ENCODE results near the gene DNASE1L1. TPM values are rescaled to one million over a fixed set of nuclear protein-coding genes. Genes with fewer than 3 reads are reported as not detected.
"Not testable (repeated sequence)": the region's sequence is repeated elsewhere in the genome, so short reads cannot be mapped to it uniquely, and the experiment has no call there.

DNASE1L1 gene
- total and polyA plus RNA-seq, 2 experiments from 2014 or later: 22.6 to 36.1 TPM

GRCh38 chrX:154396973-154397887 lies 11.8 kb downstream of the DNASE1L1 start:
- Histone ChIP-seq H3K36me3 (replicated peaks; ENCODE audit: insufficient read depth, low read depth) (peaks cover 3% of the 10 kb centered on the region), H3K4me3 (peak overlapping the region; percentile 23), H3K27me3 (no peaks in the 10 kb centered on the region), H3K79me2 (peaks cover 16% of the 10 kb centered on the region), H3K4me1 (ENCODE audit: insufficient read depth) (peaks cover 4% of the 10 kb centered on the region), H3K27ac (peak overlapping the region; percentile 99), H3K9me3 (ENCODE audit: low read depth) (no peaks in the 10 kb centered on the region), H4K20me1 (ENCODE audit: insufficient read depth, poor library complexity, severe bottlenecking) (peaks cover 24% of the 10 kb centered on the region), H3K9me2 (replicated peaks; ENCODE audit: insufficient read depth) (no peaks in the 10 kb centered on the region), H3K4me2 (peak overlapping the region; percentile 76), H2AFZ (peak overlapping the region; percentile 56)
- 42% methylated on average over 40 of the region's 53 CpGs for WGBS (ENCODE audit: low lambda C conversion rate, missing lambda C conversion rate)
- peak; percentile 79 for DNase-seq (ENCODE audit: low spot score)
- TF ChIP-seq EZH2 (IDR thresholded peaks at IDR 0.05; ENCODE audit: borderline replicate concordance) (no peak), CTCF (IDR thresholded peaks at IDR 0.05; ENCODE audit: poor library complexity) (no peak), EZH2phosphoT487 (IDR thresholded peaks at IDR 0.05; ENCODE audit: low read depth, severe bottlenecking, unreplicated experiment) (no peak)

- H4K20me1 ChIP-seq (ENCODE audit: insufficient read depth, poor library complexity, severe bottlenecking): peaks cover 22% of the 10 kb centered on the region
- not testable (repeated sequence) for H3K27me3 ChIP-seq; H3K4me3 ChIP-seq; H3K36me3 ChIP-seq (replicated peaks; ENCODE audit: insufficient read depth, low read depth); H3K9me3 ChIP-seq (ENCODE audit: low read depth); H3K9me2 ChIP-seq (replicated peaks; ENCODE audit: insufficient read depth); H2AFZ ChIP-seq; DNase-seq (ENCODE audit: low spot score); H3K4me1 ChIP-seq (ENCODE audit: insufficient read depth)
- H3K27ac ChIP-seq: peak overlapping the region; percentile 99
- peaks cover 16% of the 10 kb centered on the region for H3K79me2 ChIP-seq
- H3K4me2 ChIP-seq: peak overlapping the region; percentile 76
- 94% methylated on average over 17 of the region's 17 CpGs for WGBS (ENCODE audit: low lambda C conversion rate, missing lambda C conversion rate)
Measured at GRCh38 chrX:154396363-154396762, 12.7 kb downstream of the DNASE1L1 start.

- H3K4me3 ChIP-seq; H3K9me3 ChIP-seq (ENCODE audit: low read depth): not testable (repeated sequence)
- WGBS (ENCODE audit: low lambda C conversion rate, missing lambda C conversion rate): 39% methylated on average over 16 of the region's 121 CpGs
Measured at GRCh38 chrX:154389812-154390747, 19.0 kb downstream of the DNASE1L1 start.

GRCh38 chrX:154388649-154389048 lies 20.4 kb downstream of the DNASE1L1 start:
- H4K20me1 ChIP-seq (ENCODE audit: insufficient read depth, poor library complexity, severe bottlenecking); H3K79me2 ChIP-seq; H3K36me3 ChIP-seq (replicated peaks; ENCODE audit: insufficient read depth, low read depth); H3K4me1 ChIP-seq (ENCODE audit: insufficient read depth); DNase-seq (ENCODE audit: low spot score); H3K4me3 ChIP-seq; H3K4me2 ChIP-seq; H2AFZ ChIP-seq; H3K9me3 ChIP-seq (ENCODE audit: low read depth); H3K9me2 ChIP-seq (replicated peaks; ENCODE audit: insufficient read depth); H3K27me3 ChIP-seq; H3K27ac ChIP-seq: not testable (repeated sequence)
- no CpG with 5 or more reads among the region's 16 CpGs for WGBS (ENCODE audit: low lambda C conversion rate, missing lambda C conversion rate)

More at GRCh38 chrX:154389812-154390747, 19.0 kb downstream of the DNASE1L1 start:
- not testable (repeated sequence) for H2AFZ ChIP-seq; H3K79me2 ChIP-seq; H3K4me1 ChIP-seq (ENCODE audit: insufficient read depth); DNase-seq (ENCODE audit: low spot score); H3K27me3 ChIP-seq; H3K4me2 ChIP-seq; H3K9me2 ChIP-seq (replicated peaks; ENCODE audit: insufficient read depth); H4K20me1 ChIP-seq (ENCODE audit: insufficient read depth, poor library complexity, severe bottlenecking); H3K36me3 ChIP-seq (replicated peaks; ENCODE audit: insufficient read depth, low read depth); H3K27ac ChIP-seq

GRCh38 chrX:154388094-154388493 lies 21.0 kb downstream of the DNASE1L1 start:
- not testable (repeated sequence) for H3K27ac ChIP-seq; H3K79me2 ChIP-seq; H3K36me3 ChIP-seq (replicated peaks; ENCODE audit: insufficient read depth, low read depth); H4K20me1 ChIP-seq (ENCODE audit: insufficient read depth, poor library complexity, severe bottlenecking); H3K4me1 ChIP-seq (ENCODE audit: insufficient read depth); H3K4me3 ChIP-seq; H3K9me3 ChIP-seq (ENCODE audit: low read depth); H3K4me2 ChIP-seq; H3K9me2 ChIP-seq (replicated peaks; ENCODE audit: insufficient read depth); H3K27me3 ChIP-seq; H2AFZ ChIP-seq; DNase-seq (ENCODE audit: low spot score)
- no CpG with 5 or more reads among the region's 20 CpGs for WGBS (ENCODE audit: low lambda C conversion rate, missing lambda C conversion rate)
